NCI-H774 (cell line): ENCODE results near the gene ADK.
A peak's percentile ranks its signal among the peaks of the same experiment; 100 is the strongest.

Experiments used
- DNase-seq: peaks from one replicate; lab custom pipeline; 2025; lab: John Stamatoyannopoulos, UW

ADK gene

DNA sequence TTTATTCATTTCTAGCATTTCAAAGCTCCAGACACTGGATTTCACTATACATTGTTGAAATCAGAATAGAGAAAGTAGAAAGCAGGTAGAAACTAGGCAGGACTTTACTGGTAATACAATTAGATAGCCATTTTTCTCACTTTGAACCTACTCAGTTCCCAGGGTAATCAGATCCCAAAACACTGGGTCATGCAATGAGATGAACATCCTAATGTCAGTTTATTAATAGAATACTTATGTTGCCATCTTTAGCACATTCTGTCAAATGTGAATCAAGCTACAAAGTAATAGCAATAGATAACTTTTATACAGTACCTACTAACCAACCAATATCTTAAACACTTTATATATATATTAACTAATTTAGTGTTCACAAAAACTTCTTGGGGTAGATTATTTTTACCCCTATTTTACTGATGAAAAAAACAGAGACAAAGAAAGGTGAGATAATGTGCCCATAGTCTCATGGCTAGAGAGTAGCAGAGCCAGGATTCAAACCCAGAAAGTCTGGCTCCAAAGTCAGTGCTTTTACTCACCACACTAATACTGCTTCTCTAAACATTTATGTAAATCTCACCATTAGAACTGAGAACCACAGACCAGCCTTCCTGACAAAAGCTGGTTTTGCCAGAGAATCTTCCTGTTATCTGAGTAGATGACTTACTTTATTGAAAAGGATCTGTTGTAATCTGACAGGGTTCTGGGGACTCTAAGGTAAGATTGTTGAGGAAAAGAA, 521.6 kb downstream of the ADK start:
- no peak for DNase-seq

DNA sequence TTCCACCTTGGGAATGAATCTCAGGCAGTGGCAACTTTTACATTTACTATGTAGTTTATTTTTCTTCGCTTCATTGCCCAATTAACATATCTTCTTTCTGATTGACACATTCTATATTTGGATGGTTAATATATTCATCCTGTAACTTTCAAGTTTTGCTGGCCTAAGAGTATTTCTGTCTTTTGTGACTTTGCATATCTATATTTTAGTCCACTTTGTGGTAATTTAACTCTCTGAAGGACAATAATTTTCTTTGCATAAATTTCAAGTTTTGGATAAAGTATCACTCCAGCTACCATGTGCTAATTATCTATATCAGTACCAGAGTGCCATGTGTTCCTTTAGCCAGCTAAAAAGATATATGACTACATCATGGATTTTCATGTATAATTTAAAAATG, 523.9 kb downstream of the ADK start:
- no peak for DNase-seq

DNA sequence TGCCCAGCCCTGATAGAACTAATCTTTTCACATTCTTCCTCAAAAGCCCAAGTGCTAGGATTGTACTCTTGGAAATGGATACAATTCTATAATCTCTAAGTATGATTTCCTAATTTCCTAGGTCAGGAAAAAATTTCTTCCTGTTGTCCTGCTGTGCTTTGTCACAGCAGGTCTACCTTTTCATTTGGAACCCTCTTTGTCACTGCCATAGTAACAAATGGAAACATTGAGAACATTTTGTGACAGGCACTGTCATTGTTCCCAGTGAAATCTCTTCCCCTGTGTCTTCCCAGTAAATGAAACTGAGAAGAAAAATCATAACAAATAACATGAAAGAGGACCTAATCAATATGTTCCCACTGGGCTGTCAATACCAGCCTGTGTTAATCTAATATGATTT, 524.5 kb downstream of the ADK start:
- DNase-seq, result no peak

DNA sequence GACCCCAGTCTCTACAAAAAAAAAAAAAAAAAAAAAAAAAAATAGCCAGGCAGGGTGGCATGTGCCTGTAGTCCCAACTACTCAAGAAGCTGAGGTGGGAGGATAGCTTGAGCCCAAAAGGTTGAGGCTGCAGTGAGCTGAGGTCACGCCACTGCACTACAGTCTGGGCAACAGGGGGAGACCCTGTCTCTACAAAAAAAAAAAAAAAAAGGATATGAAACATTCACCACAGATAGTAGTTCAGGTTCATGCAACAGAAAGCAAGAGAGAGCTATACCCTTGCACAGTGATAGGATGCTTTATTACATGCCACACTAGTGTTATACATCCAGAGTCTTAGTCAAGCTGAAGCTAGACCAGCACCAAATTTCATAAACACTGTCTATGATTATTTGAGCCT, 526.9 kb downstream of the ADK start:
- no peak for DNase-seq

DNA sequence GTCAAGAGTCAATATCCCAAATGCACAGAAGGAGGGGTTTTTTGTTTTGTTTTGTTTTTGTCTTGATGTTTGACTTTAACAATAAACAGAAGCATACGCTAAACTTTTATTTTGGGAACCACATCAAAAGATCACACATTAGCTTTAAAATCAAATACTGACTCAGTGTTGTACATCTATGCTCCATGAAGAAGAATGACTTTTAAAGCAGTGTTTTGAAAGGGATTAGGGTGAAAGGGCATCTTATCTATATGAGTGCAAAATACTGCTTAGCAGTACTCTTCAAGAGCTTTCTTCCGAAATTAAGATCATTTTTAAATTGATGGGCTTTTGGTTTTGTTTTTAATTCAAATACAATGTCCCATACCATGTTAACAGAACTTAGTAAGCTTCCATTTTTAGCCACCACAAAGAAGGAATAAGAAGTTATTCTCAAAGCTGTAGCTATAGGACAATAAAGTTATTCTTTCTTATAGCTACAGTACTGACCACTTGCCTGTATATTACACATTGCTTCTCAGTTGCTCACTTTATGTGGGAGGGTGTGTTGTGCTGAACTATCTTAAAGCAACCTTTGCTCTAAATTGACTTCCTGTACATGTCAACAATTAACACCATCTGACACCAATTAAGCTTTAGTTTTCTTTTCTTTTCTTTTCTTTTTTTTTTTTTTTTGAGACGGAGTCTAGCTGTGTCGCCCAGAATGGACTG, 531.1 kb downstream of the ADK start:
- no peak for DNase-seq

DNA sequence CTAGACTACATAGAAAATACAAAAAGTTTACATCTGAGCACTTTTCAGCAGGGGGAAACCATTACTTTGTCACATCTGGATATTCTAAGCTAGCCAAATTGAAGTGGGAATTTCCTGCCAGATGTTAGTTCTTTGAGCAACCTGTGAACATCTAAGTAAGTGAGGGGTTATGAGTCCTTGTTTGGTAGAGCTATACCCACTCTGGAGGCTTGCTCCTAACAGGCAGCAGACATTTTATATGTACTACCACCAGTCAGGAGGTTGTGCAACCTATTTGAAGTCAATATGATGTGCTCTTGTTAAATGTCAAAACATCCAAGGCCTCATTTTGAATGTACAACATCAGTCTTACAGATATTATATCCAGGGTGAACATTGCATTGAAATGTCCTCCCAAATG, 532.0 kb downstream of the ADK start:
- no peak for DNase-seq

DNA sequence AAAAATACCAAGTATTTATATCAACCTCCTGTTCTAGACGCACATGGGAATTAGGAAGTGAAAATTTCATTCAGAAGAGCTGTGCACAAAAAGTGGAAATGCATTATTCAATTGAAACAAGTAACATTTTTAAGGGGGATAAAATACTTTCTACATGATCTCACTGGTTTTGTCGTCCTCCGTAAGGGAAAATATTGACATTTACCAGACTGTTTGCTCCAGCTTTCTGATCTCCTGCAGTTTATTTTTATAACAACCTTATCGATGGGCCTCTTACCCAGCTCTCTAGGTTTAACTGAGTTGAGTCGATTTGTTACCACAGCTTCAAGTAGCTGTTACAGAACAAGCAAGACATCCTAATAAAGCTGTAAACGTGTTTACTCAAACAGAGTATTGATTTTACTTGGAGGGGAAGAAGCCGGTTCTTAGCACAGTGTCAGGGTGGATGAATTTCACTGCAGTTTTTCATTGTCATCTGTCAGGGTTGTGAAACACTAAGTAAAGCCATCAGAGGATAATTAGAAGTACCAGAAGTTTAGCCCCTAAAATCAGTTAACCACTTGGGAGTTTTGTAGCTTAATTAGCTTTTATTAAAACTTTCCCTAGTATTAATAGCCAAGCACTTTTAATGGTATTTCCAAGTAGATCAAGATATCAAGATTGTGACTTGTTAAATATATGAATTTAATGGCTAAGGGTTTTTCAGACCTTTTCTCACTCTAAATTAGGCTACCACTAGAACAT, 532.8 kb downstream of the ADK start:
- peak; percentile 8 for DNase-seq

DNA sequence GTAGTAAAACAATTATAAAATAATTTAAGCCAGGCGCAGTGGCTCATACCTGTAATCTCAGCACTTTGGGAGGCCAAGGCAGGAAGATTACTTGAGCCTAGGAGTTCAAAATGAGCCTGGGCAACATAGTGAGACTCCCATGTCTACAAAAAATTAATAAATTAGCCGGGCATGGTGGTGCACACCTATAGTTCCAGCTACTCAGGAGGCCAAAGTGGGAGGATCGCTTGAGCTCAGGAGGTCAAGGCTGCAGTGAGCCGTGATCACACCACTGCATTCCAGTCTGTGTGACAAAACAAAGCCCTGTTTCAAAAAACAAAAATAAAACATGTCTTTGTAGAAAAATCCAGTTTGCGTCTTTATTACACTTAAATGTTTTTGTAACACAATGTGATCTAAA, 533.4 kb downstream of the ADK start:
- no peak for DNase-seq

DNA sequence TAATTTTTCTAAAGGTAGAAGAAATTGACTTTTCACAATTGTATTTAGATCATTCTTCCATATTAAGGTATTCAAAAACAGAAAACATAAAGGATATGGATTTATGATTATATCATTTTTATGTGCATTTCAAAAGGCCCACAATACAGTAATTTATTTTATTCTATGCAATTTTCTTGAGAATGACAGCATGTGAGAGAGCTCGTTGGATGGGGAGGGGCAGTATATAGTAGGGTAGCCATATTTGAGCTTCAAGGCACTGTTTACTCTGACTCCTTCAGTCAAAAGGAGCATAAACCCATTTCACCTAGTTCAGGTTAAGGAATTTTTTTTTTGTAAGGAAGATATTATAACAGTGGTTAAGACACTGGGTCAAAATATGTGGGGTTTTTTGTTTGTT, 534.5 kb downstream of the ADK start:
- no peak for DNase-seq

DNA sequence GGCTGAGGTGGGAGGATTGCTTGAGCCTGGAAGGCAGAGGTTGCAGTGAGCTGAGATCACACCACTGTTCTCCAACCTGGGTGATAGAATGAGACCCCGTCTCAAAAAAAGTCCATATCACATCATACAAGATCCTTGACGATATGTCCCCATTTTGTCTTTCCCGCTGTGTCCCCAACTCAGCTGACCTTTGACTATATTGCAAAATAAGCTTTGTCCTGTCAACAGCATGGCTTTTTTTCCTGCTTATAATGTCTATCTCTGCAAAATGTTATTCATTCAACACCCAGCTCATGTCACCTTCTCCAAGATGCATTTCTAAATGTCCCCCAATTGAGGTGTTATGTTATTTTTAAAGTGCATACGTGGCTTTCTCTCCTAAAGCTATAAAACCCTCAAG, 539.4 kb downstream of the ADK start:
- DNase-seq, result no peak

DNA sequence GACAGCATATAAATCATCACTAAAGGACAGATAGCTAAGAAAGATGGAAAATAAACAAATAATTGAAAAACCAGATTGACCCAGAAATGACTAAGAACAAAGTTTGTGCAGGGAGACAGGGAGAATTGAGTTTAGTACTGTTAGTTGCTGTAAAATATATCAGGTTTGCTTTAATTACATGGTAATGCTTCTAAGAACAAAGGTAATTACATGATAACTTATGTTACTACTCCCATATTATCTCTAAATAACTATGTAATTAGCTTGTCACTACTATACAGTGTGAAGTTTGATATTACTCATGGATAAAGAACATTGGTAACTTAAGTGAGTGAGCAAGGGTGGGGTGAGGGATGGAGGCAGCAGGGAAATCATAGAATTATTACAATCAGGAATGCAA, 540.1 kb downstream of the ADK start:
- no peak for DNase-seq

DNA sequence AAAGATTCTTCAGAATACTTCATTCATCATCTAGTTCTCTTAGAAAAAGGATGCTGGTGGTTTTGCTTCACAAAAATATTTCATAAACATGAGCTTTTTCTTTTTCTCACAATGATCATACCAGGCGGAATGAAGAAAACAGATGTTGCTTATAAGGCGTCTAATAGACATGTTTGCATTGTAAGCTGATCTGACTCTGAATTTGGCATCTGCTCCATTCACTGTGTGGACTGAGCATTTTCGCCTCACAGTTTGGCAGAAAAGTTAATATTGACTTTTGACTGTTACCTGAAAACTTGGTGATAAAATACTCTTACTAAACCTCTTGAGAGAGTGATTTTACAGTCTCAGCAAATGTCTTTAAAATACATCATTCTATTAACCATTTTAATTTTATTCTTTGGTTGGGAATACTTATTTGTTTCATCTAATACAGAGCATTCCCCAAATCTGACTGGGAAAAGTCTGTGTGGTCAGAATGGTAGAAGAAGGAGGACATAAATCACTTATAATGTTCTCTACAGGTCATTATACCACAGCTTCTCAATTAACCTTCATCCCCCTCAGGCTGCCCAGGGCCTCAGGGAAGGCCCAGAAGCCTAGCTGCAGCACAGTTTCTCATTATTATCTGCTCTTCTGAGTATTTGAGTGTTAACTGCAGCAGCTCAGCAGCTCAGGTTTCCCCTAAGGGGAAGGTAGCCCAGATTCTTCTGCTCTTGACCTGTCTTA, 553.8 kb downstream of the ADK start:
- DNase-seq, result peak; percentile 80

DNA sequence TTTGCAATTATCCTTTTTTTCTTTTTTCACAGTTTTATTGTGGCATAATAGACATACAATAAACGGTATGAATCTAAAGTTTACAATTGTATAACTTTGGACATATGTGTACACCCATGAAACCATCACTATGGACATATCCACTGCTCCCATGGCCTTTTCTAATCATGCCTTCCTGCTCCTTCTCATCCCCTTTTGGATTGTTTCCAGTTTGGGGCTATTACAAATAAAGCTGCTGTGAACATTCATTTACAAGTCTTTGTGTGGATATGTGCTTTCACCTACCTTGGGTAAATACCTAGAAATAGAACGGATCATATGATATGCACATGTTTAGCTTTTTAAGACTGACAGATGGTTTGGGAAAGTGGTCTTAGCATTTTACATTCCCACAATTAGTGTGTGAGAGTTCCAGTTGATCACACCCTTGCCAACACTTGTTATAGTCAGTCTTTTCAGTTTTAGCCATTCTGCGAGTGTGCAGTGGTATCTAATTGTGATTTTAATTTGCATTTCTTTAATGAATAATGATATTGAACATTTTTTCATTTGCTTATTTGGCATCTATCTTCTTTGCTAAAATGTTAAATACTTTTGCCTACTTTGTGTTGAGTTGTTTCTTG, 554.4 kb downstream of the ADK start:
- peak; percentile 86 for DNase-seq

DNA sequence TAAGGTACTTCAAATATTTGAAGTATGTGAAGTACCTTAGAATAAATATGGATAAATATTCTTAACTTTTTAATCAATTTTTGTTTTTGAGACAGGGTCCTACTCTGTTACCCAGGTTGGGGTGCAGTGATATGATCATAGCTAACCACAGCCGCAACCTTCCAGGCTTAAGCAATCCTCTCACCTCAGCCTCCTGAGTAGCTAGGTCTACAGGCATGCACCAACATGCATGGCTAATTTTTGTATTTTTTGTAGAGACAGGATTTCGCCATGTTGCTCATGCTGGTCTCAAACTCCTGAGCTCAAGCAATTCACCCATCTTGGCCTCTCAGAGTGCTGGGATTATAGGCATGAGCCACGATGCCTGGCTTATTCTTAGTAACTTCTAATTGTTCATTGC, 555.9 kb downstream of the ADK start:
- no peak for DNase-seq

DNA sequence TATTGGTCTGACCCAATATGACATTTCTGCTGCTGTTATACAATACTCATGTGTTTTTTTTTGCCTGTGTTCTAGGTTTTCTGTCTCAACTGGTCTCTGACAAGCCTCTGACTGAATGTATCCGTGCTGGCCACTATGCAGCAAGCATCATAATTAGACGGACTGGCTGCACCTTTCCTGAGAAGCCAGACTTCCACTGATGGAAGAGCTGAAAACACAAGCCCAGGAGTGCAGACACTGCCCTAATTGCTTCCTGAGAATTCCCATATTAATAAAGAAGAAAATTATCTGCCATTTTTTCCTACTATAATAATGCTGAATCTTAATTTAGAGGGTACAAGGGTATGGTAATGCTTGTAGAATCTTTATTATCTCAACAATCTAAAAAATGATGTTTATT, 557.2 kb downstream of the ADK start:
- DNase-seq, result no peak

DNA sequence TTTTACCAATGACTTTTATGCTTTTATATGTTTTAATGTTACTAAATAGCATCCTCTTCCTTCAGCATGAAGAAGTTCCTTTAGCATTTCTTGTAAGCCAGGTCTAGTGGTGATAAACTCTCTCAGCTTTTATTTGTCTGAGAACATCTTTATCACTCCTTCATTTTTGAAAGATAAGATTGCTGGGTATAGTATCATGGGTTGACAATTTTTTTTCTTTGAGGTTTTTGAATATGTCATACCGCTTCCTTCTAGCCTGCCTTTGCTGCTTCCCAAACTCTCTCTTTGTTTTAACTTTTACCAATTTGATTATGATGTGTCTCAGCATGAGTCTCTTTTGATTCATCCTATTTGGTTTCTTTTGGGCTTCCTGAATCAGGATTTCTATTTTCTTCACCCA, 567.2 kb downstream of the ADK start:
- no peak for DNase-seq

DNA sequence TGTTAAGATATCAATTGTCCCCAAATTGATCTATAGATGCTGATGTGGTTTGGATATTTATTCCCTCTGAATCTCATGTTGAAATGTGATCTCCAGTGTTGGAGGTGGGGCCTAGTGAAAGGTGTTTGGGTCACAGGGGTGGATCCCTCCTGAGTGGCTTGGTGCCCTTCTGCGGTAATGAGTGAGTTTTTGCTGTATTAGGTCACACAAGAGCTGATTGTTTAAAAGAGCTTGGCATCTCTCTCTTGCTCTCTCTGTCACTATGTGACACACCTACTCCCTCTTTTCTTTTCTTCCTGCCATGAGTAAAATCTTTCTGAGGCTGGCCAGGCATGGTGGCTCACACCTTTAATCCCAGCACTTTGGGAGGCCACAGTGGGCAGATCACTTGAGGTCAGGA, 577.2 kb downstream of the ADK start:
- DNase-seq, result no peak

DNA sequence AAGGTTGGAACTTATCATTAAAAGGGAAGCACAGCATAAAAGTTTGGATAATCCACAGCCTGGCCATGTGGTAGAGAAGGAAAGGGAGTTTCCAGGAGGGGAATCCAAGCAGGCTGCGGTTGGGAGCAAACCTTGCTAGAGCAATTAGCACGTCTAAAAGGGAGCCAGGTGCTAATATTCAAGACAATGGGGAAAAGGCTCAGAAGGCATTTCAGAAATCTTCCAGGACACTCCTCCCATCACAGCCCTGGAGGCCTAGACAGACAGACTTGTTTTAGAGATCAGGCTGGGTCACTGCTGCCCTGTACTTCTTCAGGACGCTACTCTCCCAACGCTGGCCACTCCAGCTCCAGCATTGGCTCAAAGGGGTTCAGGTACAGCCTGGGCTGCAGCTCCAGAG, 579.2 kb downstream of the ADK start:
- DNase-seq, result no peak

DNA sequence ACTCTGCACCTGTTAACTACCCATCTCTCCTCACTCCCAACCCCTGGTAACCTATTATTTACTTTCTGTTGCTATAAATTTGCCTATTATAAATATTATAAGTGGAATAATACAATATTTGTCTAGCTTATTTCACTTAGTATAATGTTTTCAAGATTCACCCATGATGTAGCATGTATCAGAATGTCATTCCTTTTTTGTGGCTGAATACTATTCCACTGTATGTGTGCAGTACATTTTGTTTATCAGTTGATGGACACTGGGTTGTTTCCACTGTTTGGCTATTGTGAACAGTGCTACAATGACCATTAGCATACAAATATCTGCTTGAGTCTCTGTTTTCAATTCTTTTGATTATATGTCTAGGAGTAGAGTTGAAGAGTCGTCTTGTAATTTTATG, 582.6 kb downstream of the ADK start:
- DNase-seq, result no peak

DNA sequence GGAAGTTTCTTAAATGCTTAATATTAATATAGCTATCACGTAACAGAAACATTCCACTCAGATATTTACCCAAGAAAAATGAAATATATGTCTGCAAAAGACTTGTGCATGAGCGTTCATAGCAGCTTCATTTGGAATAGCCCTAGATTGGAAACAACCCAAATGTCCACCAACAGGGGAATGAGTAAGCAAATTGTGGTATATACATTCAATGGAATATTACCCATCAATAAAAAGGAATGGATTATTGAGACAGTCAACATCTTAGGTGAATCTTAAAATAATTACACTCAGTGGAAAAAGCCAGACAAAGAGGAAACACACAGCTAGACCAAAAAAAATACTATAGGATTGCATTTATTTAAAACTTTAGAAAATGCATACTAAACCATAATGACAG, 585.0 kb downstream of the ADK start:
- no peak for DNase-seq

DNA sequence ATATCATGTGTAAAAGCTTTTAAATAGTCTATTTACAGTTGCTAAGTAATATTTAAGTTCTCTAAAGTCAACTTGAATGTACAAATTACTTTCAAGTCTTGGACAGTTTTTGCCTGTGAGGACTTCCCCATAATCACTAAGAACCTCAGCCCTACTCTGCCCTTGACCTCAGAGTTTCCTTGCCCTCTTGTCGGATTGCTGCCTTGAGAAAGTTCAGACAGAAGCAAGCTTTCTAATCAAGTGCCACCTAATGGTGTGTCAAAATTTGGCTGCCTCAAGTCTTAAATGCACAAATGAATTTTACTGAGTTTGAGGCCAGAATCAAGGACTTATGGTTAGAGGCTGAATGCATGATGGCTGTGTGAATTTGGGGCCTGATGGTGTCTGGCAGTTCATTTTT, 587.0 kb downstream of the ADK start:
- no peak for DNase-seq

DNA sequence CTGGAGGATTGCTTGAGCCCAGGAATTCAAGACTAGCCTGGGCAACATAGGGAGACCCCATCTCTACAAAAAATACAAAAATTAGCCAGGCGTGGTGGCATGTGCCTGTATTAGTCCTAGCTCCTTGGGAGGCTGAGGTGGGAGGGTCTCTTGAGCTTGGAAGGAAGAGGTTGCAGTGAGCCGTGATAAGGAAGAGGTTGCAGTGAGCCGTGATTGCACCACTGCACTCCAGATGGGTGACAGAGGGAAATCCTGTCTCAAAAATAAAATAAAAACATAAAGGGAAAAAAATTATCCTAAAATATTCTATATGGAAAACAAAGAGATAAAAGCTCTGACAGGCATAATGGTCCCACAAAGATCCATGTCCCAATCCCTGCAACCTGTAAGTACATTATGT, 587.5 kb downstream of the ADK start:
- DNase-seq, result no peak
